HepG2 (cell line): ENCODE results near the gene KMT5C. TPM values are rescaled to one million over a fixed set of nuclear protein-coding genes. Genes with fewer than 3 reads are reported as not detected.

Experiments
- ATAC-seq: fragments of 200-7000 bp; cut with Tn5 transposase; 3 replicates; pipeline ENCODE4 v1.9.1; 2020; ENCODE audit warnings: mild to moderate bottlenecking, moderate library complexity
- BruUV-seq: library from RNA; stranded (reverse); fragments of 400-500 nt; replicated peaks from 2 replicates; lab custom pipeline; 2021; lab: Mats Ljungman, UMichigan
- CTCF ChIA-PET: fragments of 300-600 bp; formaldehyde crosslinking; extraction: SDS; loops from one replicate; lab custom pipeline; 2021; ENCODE audit warnings: low total read pairs, inconsistent platforms, low intra/inter-chr PET ratio; lab: Yijun Ruan, JAX
- POLR2A ChIA-PET: fragments of 350-600 bp; sonication (Branson Sonifier 250); formaldehyde crosslinking; loops from one replicate; lab custom pipeline; 2020; ENCODE audit warnings: antibody characterized with exemption, inconsistent platforms; lab: Yijun Ruan, JAX
- DNase-seq: peaks from one replicate; pipeline ENCODE4 v3.0.0-alpha.2; 2015; ENCODE audit warnings: low spot score
- FAIRE-seq: peaks from 3 replicates; lab custom pipeline; 2011; peaks lifted over from hg19 to GRCh38; lab: Jason Lieb, UNC
- H2AFZ ChIP-seq: one replicate; pipeline ENCODE4 v1.6.1; 2011; ENCODE audit warnings: low read length, inconsistent platforms
- H3K27ac ChIP-seq: fragments of 300-600 bp; 3 replicates; pipeline ENCODE4 v1.8.0; 2011; ENCODE audit warnings: mixed run types, mild to moderate bottlenecking, mixed read lengths, low read length, inconsistent platforms; ENCODE audit not compliant: insufficient read depth; ENCODE audit errors: extremely low read length
- H3K27me3 ChIP-seq, 2 experiments: fragments of 200-600 bp in 1 of 2; 2 replicates in 1 of 2; 3 replicates in 1 of 2; pipeline versions ENCODE4 v1.6.0 to v1.8.0; 2011; ENCODE audit warnings: low read length in 2 of 2, mild to moderate bottlenecking in 2 of 2, moderate library complexity in 2 of 2, inconsistent platforms in 1 of 2; ENCODE audit not compliant: insufficient read depth in 2 of 2, control insufficient read depth in 1 of 2
- H3K36me3 ChIP-seq, 2 experiments: fragments of 200-600 bp in 1 of 2; replicated peaks in 1 of 2; 2 replicates in 1 of 2; 3 replicates in 1 of 2; pipeline versions ENCODE4 v1.5.1 to v1.8.0; 2011; ENCODE audit warnings: low read length in 2 of 2, inconsistent platforms in 1 of 2; ENCODE audit not compliant: insufficient read depth in 2 of 2, control insufficient read depth in 1 of 2
- H3K4me1 ChIP-seq: 2 replicates; pipeline ENCODE4 v1.5.1; 2012; ENCODE audit warnings: low read length, inconsistent platforms; ENCODE audit not compliant: insufficient read depth
- H3K4me2 ChIP-seq: 2 replicates; pipeline ENCODE4 v1.6.0; 2011; ENCODE audit warnings: low read depth, low read length, inconsistent platforms
- H3K4me3 ChIP-seq, 3 experiments: fragments of 200-600 bp in 1 of 3; sonication (generic), shearing (Covaris generic) in 1 of 3; replicated peaks in 1 of 3; 2 replicates each; pipeline ENCODE4 v1.5.1; 2011 to 2016; ENCODE audit warnings: low read length in 3 of 3, inconsistent platforms in 2 of 3, low read depth in 2 of 3, mild to moderate bottlenecking in 2 of 3, control low read depth in 1 of 3, mixed read lengths in 1 of 3; ENCODE audit not compliant: insufficient read depth in 1 of 3
- H3K79me2 ChIP-seq: one replicate; pipeline ENCODE4 v1.6.1; 2011; ENCODE audit warnings: low read length, inconsistent platforms; ENCODE audit not compliant: insufficient read depth
- H3K9ac ChIP-seq: 2 replicates; pipeline ENCODE4 v1.6.0; 2011; ENCODE audit warnings: mild to moderate bottlenecking, low read depth, low read length, inconsistent platforms; ENCODE audit not compliant: insufficient read depth
- H3K9me3 ChIP-seq: 2 replicates; pipeline ENCODE4 v1.5.1; 2012; ENCODE audit warnings: mild to moderate bottlenecking, low read length
- H4K20me1 ChIP-seq: 2 replicates; pipeline ENCODE4 v1.6.0; 2011; ENCODE audit warnings: inconsistent platforms, mild to moderate bottlenecking, low read length, moderate library complexity; ENCODE audit not compliant: insufficient read depth
- MAX ChIP-seq: IDR thresholded peaks from 2 replicates; pipeline ENCODE4 v1.6.1; 2012; ENCODE audit warnings: inconsistent platforms
- RFX1 ChIP-seq: fragments of 450-650 bp; IDR thresholded peaks from 2 replicates; pipeline ENCODE4 v1.6.1; 2017
- SP4 ChIP-seq: sonication (generic); formaldehyde crosslinking; IDR thresholded peaks from 2 replicates; pipeline ENCODE4 v1.8.1; 2023; ENCODE audit warnings: mild to moderate bottlenecking, missing genetic modification reagents
- TBP ChIP-seq: sonication (generic); formaldehyde crosslinking; IDR thresholded peaks from 2 replicates; pipeline ENCODE4 v1.5.0; 2020; ENCODE audit warnings: missing genetic modification reagents
- ZNF512B ChIP-seq: sonication (generic); formaldehyde crosslinking; IDR thresholded peaks from 2 replicates; pipeline ENCODE4 v1.5.1; 2020; ENCODE audit warnings: missing genetic modification reagents, mild to moderate bottlenecking, borderline replicate concordance
- WGBS: methylation state at CpG from one replicate; pipeline ENCODE4 v1.1.6; 2017; ENCODE audit warnings: low lambda C conversion rate; 5-methylcytosine and 5-hydroxymethylcytosine counted together
- in situ Hi-C: cut with HindIII; loops from 2 replicates; pipeline ENCODE4 v1.10.0; 2017; ENCODE audit warnings: low pct_unique_long_range_greater_than_20kb; ENCODE audit not compliant: extremely low pct_ligation_motif_present
- intact Hi-C: fragments of 100-400 bp; cut with micrococcal nuclease; formaldehyde crosslinking; loops from one replicate; pipeline ENCODE4 v1.10.0; 2022; ENCODE audit not compliant: unreplicated experiment
- polyA plus RNA-seq, 8 experiments: library from polyadenylated mRNA; depleted of rRNA in 3 of 8; stranded (reverse) in 7 of 8; unstranded in 1 of 8; fragments of >200 nt; fragmentation: Illumina TruSeq in 4 of 8; extraction: Trizol in 4 of 8; gene quantifications; 2 replicates each; pipeline versions ENCODE4 v1.2.1 to v1.2.3, GENCODE V29; 2011 to 2016; ENCODE audit warnings: low read depth in 4 of 8, missing spikeins in 1 of 8, mixed read lengths in 1 of 8; ENCODE audit not compliant: insufficient read depth in 1 of 8
- total RNA-seq, 5 experiments: library from RNA; depleted of rRNA; stranded (reverse); fragments of >200 nt; fragmentation: Illumina TruSeq; extraction: Trizol; gene quantifications; 2 replicates each; pipeline ENCODE4 v1.2.3, GENCODE V29; 2016; ENCODE audit warnings: low read depth in 1 of 5

The KMT5C gene
- total and polyA plus RNA-seq, 2 of the 13 experiments (the other 11 are each of a cell fraction or from before 2014, with no cell fraction given) = 5.5 to 9.0 TPM

DNA sequence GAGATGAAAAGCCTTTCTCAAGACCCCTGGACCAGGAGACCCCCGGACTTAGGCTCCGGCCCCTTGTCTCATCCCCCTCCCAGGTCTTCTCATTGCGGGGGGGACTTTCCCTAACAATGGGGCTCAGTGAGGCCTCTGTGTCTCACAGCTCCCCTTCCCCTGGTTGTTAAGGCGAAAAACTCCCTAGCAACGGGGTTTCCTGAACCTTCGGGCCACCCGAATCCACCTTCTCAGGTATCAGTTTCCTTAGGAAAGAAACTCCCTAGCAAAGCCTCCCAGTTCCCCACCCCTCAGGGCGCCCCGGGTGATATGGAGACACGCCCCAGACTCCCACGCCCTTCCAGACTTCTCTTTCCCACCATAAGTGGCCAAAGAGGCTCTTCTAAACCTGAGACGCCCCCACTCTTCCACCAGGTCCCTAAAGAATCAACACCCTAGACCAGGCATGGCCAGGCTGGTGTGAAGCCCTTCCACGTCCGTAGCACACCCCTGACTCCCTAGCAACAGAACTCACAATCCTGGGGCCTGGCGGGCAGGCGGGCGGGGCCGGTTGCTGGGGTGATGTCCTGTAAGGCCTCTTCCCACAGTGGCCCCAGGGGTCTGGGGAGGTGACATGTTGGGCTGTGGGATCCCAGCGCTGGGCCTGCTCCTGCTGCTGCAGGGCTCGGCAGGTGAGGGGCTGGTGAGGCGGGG is 36.7 kb downstream of the KMT5C start, which contains the start of gene TMEM190:
Gene TMEM190, plus strand, starts transcription at position 586 of the 693 bp plus-strand sequence. Its CDS starts 28 bp downstream, at position 614.
- CTCF ChIA-PET = no interaction called here
- BruUV-seq = no TSS peak
- TF ChIP-seq MAX (0 out of 2 replicates have a peak, but pooled peaks have one; percentile 5), SP4 (CRISPR knock-in tag) (no peak), ZNF512B (CRISPR knock-in tag) (no peak), TBP (CRISPR knock-in tag) (no peak), RFX1 (peak; percentile 11; the same call in 1 of the 2 replicates)
- TF ChIP-seq, all 625 proteins: peak for 2
- ATAC-seq = peak; percentile 32
- peaks cover 2 to 15% of the 10 kb centered on the region in 2 experiments; a peak in 3 of 5 replicates for H3K27me3 ChIP-seq
- no peaks in the 10 kb centered on the region for H3K79me2 ChIP-seq
- POLR2A ChIA-PET = interaction anchor here (1.2 to 2.3 kb wide), 2 partner anchors 31 to 37 kb away, joined by 5 to 6 read pairs; partner anchors contain the start of genes KMT5C and UBE2S
- DNase-seq = no peak
- 51% methylated on average over 12 of the region's 21 CpGs for WGBS
- intact Hi-C loops = no loop called here
- peak within 1 kb of the TSS; percentile 47; the same call in 1 of the 2 replicates for H3K9ac ChIP-seq
- H3K36me3 ChIP-seq = no peaks in the 10 kb centered on the region
- H3K9me3 ChIP-seq = no peaks in the 10 kb centered on the region
- H3K4me1 ChIP-seq = peaks cover 73% of the 10 kb centered on the region
- no peak within 1 kb of the TSS for H3K27ac ChIP-seq
- no peak for FAIRE-seq
- H3K4me2 ChIP-seq = peak within 1 kb of the TSS; percentile 85
- H2AFZ ChIP-seq = no peak within 1 kb of the TSS
- no peaks in the 10 kb centered on the region for H4K20me1 ChIP-seq
- H3K4me3 ChIP-seq = peak within 1 kb of the TSS; percentile 2 to 68 (median 35); a peak in 5 of 6 replicates
- in situ Hi-C loops = no loop called here
